NCI-H748 (cell line): Measurements from ENCODE around the gene TMSB4X.

Experiments
- DNase-seq: peaks from one replicate; lab custom pipeline; 2025; ENCODE audit not compliant: unreplicated experiment; lab: John Stamatoyannopoulos, UW

Gene TMSB4X

DNA sequence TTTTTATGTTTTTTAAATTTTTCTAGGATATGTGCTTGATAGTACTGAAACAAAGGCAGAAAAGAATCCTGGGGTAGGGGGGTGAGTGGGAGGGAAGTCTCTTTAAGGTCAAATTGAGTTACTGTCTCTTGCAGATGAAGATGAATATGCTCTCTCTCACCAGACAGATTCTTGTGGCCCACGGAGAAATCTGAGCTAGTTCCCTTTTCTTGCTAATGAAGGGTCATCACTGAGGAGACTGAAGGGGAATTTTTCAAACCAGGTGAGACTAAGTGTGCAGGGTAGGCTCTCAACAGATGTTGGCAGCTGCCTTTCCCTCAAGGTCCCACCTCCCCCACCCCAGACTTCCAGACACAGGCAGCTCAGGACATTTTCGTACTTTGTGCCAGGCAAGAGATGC lies 48.0 kb downstream of the TMSB4X start:
- DNase-seq = no peak

DNA sequence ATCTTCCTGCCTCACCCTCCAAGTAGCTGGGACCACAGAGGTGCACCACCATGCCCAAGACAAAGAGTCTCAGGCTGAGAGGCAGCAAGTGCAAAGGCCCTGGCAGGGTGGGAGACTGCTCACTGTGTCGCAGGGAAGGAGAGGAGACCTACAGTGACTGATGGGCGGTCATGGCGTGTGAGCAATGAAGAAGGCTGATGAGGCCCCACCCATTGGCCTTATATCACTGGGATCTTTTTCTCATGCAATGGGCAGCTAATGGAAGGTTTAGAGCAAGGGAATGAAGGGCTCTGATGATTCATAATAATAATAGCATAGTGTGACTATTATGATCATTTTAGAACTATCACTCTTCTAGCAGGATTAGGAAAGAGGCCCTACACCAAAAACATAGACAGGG lies 48.7 kb downstream of the TMSB4X start:
- DNase-seq = no peak

DNA sequence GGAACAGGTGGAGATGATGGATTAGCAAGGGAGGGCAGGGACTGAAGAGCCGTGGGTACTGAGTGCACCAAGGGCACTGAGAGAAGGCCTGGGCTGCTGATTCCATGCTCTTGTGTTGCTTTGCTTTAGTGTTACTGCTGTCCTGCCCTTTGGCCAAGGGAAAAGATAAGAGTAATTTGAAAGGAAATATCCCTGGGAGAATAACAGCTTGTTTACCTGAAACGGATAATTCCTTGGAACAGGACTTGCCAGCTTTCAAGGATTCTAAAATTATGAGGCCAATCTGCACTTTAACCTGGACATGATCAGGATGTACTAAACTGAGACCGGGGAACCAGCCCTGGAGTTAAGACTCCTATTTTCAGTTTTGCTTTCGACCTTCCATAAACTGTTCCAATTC lies 49.1 kb downstream of the TMSB4X start:
- DNase-seq = no peak

DNA sequence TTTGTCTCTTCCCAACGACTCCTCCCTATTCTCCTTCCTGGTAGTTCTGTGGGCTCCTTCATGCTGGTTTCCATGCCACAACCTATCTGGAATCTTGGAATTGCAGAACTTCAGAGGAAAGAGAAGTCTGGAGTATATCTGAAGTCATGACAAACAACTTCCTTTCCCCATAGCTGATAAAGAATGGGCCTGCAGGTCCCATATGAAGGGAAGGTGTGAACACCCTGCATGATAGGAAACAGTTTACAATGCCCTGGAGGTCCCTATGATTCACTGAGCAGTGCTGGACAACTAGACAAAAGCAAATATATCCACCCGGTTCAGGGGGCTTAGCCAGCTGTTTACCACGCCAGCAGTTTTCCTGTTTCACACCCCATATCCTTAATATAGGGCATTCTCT lies 50.1 kb downstream of the TMSB4X start:
- no peak for DNase-seq
